Trophoblast cell (in vitro differentiated cells and primary cell): ENCODE results near the gene RAB4B.
A peak's percentile ranks its signal among the peaks of the same experiment; 100 is the strongest.

ENCODE experiments used
- DNase-seq, 2 donors: peaks; one replicate each; pipeline ENCODE4 v3.0.0-alpha.2; 2016
- H2AFZ ChIP-seq: 2 replicates; pipeline ENCODE4 v1.6.1; 2013; ENCODE audit warnings: low read length, moderate library complexity, mild to moderate bottlenecking; ENCODE audit not compliant: insufficient read depth, poor library complexity
- H2AK5ac ChIP-seq: 2 replicates; pipeline ENCODE4 v1.6.1; 2013; ENCODE audit warnings: mild to moderate bottlenecking, low read length
- H2BK120ac ChIP-seq: 2 replicates; pipeline ENCODE4 v1.6.1; 2013; ENCODE audit warnings: low read length, mild to moderate bottlenecking, moderate library complexity; ENCODE audit not compliant: insufficient read depth, poor library complexity
- H2BK12ac ChIP-seq: 2 replicates; pipeline ENCODE4 v1.6.1; 2013; ENCODE audit warnings: mild to moderate bottlenecking, low read length, moderate library complexity
- H2BK5ac ChIP-seq: 2 replicates; pipeline ENCODE4 v1.6.1; 2013; ENCODE audit warnings: low read length, low read depth, moderate library complexity, mild to moderate bottlenecking; ENCODE audit not compliant: poor library complexity
- H3K14ac ChIP-seq: 2 replicates; pipeline ENCODE4 v1.6.1; 2013; ENCODE audit warnings: mild to moderate bottlenecking, low read length
- H3K18ac ChIP-seq: 2 replicates; pipeline ENCODE4 v1.6.1; 2013; ENCODE audit warnings: mild to moderate bottlenecking, low read length
- H3K23ac ChIP-seq: 2 replicates; pipeline ENCODE4 v1.6.1; 2013; ENCODE audit warnings: low read length
- H3K27ac ChIP-seq: 2 replicates; pipeline ENCODE4 v1.5.1; 2013; ENCODE audit warnings: low read depth, mild to moderate bottlenecking, inconsistent platforms, low read length, moderate library complexity
- H3K27me3 ChIP-seq: 2 replicates; pipeline ENCODE4 v1.6.1; 2013; ENCODE audit warnings: inconsistent platforms, mild to moderate bottlenecking, low read length, moderate library complexity; ENCODE audit not compliant: insufficient read depth
- H3K36me3 ChIP-seq, 2 experiments: 1 replicate in 1 of 2; 2 replicates in 1 of 2; pipeline ENCODE4 v1.6.1; 2013; ENCODE audit warnings: low read length in 2 of 2, mild to moderate bottlenecking in 2 of 2, moderate library complexity in 1 of 2; ENCODE audit not compliant: insufficient read depth in 2 of 2, control insufficient read depth in 1 of 2
- H3K4ac ChIP-seq: 2 replicates; pipeline ENCODE4 v1.6.1; 2013; ENCODE audit warnings: low read depth, mild to moderate bottlenecking, low read length, moderate library complexity
- H3K4me1 ChIP-seq, 2 experiments: 1 replicate in 1 of 2; 2 replicates in 1 of 2; pipeline ENCODE4 v1.6.1; 2013; ENCODE audit warnings: low read length in 2 of 2, mild to moderate bottlenecking in 2 of 2, moderate library complexity in 1 of 2; ENCODE audit not compliant: insufficient read depth in 2 of 2, control insufficient read depth in 1 of 2
- H3K4me2 ChIP-seq: 2 replicates; pipeline ENCODE4 v1.6.1; 2013; ENCODE audit warnings: inconsistent platforms, mild to moderate bottlenecking, low read length, moderate library complexity
- H3K4me3 ChIP-seq: 2 replicates; pipeline ENCODE4 v1.5.1; 2013; ENCODE audit warnings: mild to moderate bottlenecking, low read depth, low read length, inconsistent platforms
- H3K79me1 ChIP-seq: one replicate; pipeline ENCODE4 v1.6.1; 2013; ENCODE audit warnings: low read length
- H3K79me2 ChIP-seq: 2 replicates; pipeline ENCODE4 v1.6.1; 2013; ENCODE audit warnings: low read length, mild to moderate bottlenecking; ENCODE audit not compliant: control insufficient read depth, insufficient read depth, poor library complexity
- H3K9ac ChIP-seq: 2 replicates; pipeline ENCODE4 v1.6.1; 2013; ENCODE audit warnings: mild to moderate bottlenecking, low read length
- H3K9me3 ChIP-seq: 2 replicates; pipeline ENCODE4 v1.6.1; 2013; ENCODE audit warnings: low read depth, mild to moderate bottlenecking, control low read depth, inconsistent platforms, low read length; ENCODE audit not compliant: insufficient read depth
- H4K12ac ChIP-seq: 2 replicates; pipeline ENCODE4 v1.6.1; 2013; ENCODE audit warnings: low read depth, mild to moderate bottlenecking, low read length, moderate library complexity
- H4K8ac ChIP-seq: 2 replicates; pipeline ENCODE4 v1.6.1; 2013; ENCODE audit warnings: low read depth, mild to moderate bottlenecking, low read length, moderate library complexity
- H4K91ac ChIP-seq: one replicate; pipeline ENCODE4 v1.6.1; 2013; ENCODE audit warnings: low read depth, mild to moderate bottlenecking, low read length, moderate library complexity
- WGBS: extraction: QIAGEN DNeasy Blood & Tissue Kit; methylation state at CpG from one replicate; pipeline ENCODE4 v1.1.7; 2013; ENCODE audit warnings: missing lambda C conversion rate; ENCODE audit not compliant: insufficient read length, insufficient coverage; ENCODE audit errors: extremely low coverage; 5-methylcytosine and 5-hydroxymethylcytosine counted together

The RAB4B gene

GRCh38 chr19:40807147-40808020, 29.3 kb downstream of the RAB4B start:
- WGBS: no CpG with 5 or more reads among the region's 18 CpGs
- Histone ChIP-seq H3K18ac (peak overlapping the region; percentile 12), H4K8ac (no peak overlapping the region), H3K9ac (no peak overlapping the region), H3K79me2 (peaks cover 18% of the 10 kb centered on the region), H2BK120ac (no peak overlapping the region), H4K12ac (no peak overlapping the region), H3K9me3 (peaks cover 4% of the 10 kb centered on the region), H2AFZ (no peak overlapping the region), H2BK5ac (no peak overlapping the region), H2BK12ac (no peak overlapping the region), H3K79me1 (peaks cover 3% of the 10 kb centered on the region), H2AK5ac (no peak overlapping the region), H3K4me3 (no peak overlapping the region), H3K36me3 (peaks cover 55 to 58% of the 10 kb centered on the region in 2 experiments), H3K14ac (no peak overlapping the region), H4K91ac (no peak overlapping the region), H3K27me3 (no peaks in the 10 kb centered on the region), H3K4me1 (peaks cover 35 to 44% of the 10 kb centered on the region in 2 experiments), H3K4ac (no peak overlapping the region), H3K23ac (no peak overlapping the region), H3K27ac (no peak overlapping the region), H3K4me2 (no peak overlapping the region)
- peak; percentile 75 to 76 for DNase-seq

DNA sequence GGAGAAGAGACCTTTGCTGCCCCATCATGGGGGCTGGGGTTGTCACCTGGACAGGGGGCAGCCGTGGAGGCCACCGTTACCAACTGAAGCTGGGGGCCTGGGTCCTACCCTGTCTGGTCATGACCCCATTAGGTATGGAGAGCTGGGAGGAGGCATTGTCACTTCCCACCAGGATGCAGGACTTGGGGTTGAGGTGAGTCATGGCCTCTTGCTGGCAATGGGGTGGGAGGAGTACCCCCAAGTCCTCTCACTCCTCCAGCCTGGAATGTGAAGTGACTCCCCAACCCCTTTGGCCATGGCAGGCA, 29.9 kb downstream of the RAB4B start:
- no peak overlapping the region for H2AK5ac ChIP-seq
- no peak overlapping the region for H3K4ac ChIP-seq
- H3K79me1 ChIP-seq: peaks cover 3% of the 10 kb centered on the region
- H3K14ac ChIP-seq: no peak overlapping the region
- H3K18ac ChIP-seq: peak overlapping the region; percentile 12
- no CpG with 5 or more reads among the region's 2 CpGs for WGBS
- H3K9me3 ChIP-seq: peaks cover 2% of the 10 kb centered on the region
- DNase-seq: no peak
- H4K91ac ChIP-seq: no peak overlapping the region
- H3K4me1 ChIP-seq: peaks cover 30 to 38% of the 10 kb centered on the region in 2 experiments
- no peak overlapping the region for H2BK120ac ChIP-seq
- H2BK5ac ChIP-seq: no peak overlapping the region
- no peak overlapping the region for H3K23ac ChIP-seq
- H3K9ac ChIP-seq: no peak overlapping the region
- H3K4me3 ChIP-seq: no peak overlapping the region
- no peak overlapping the region for H2AFZ ChIP-seq
- no peak overlapping the region for H4K12ac ChIP-seq
- H3K36me3 ChIP-seq: peaks cover 49 to 52% of the 10 kb centered on the region in 2 experiments
- no peak overlapping the region for H2BK12ac ChIP-seq
- no peak overlapping the region for H4K8ac ChIP-seq
- H3K79me2 ChIP-seq: peaks cover 13% of the 10 kb centered on the region
- no peak overlapping the region for H3K27ac ChIP-seq
- no peaks in the 10 kb centered on the region for H3K27me3 ChIP-seq
- H3K4me2 ChIP-seq: no peak overlapping the region

DNA sequence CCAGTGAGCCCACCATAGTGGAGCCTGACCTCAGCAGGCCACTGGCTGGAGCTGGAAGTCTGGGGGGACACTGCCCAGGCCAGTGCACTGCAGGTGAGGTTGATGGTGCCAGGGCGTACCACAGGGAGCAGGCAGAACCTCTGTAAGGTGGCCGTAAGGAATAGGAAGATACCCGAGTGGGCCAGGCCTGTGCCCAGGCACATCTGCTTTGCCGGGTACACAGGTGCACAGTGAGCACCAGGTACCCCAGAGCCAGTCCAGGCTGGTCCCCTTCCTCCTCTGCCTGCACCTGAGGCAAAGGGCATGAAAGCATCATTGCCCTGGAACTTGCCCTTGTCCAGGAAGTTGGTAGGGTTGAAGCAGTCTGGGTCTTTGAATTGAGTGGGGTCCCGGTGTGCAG, 30.4 kb downstream of the RAB4B start:
- Histone ChIP-seq H2BK12ac (no peak overlapping the region), H2AK5ac (no peak overlapping the region), H2AFZ (no peak overlapping the region), H3K14ac (no peak overlapping the region), H3K23ac (no peak overlapping the region), H3K79me2 (peaks cover 10% of the 10 kb centered on the region), H3K27me3 (no peaks in the 10 kb centered on the region), H3K9me3 (peaks cover 2% of the 10 kb centered on the region), H2BK120ac (no peak overlapping the region), H3K18ac (no peak overlapping the region), H3K4me2 (no peak overlapping the region), H4K8ac (no peak overlapping the region), H4K91ac (no peak overlapping the region), H3K79me1 (peaks cover 3% of the 10 kb centered on the region), H3K9ac (no peak overlapping the region), H3K4me1 (peaks cover 26 to 33% of the 10 kb centered on the region in 2 experiments), H3K27ac (no peak overlapping the region), H3K4me3 (no peak overlapping the region), H2BK5ac (no peak overlapping the region), H4K12ac (no peak overlapping the region), H3K36me3 (peaks cover 44 to 47% of the 10 kb centered on the region in 2 experiments), H3K4ac (no peak overlapping the region)
- no CpG with 5 or more reads among the region's 5 CpGs for WGBS
- DNase-seq: no peak

DNA sequence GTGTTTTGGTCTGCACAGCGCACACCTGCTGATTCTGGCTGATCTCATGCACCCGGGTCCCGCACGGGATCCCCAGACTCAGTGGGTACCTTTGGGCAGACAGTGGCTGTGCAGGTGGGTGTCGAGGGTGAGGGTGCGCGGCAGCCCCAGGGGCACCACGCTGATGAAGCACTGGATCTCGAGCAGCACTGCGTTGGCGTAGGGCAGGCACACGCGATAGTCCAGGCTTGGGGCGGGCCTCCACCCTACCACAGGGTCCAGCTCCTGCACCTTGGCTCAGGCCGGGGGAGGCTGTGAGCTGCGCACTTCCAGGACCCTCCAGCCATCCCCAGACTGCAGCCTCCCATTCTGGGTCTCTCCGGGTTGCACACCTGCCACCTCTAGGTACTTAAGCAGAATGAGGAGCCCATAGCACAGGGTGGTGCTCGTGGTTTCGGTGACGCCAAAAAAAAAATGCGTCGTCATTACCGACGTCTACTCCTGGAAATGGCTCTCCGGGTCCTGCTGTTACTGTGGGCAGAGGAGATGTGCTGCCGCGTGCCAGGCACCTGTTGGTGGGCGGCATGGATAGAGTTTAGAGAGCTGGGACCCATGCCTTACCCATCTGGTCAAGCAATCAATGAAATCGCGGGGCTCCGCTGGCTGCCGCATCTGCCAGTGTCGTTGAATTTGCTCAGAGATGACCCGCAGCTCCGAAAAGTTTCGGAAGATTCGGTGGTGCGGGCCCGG, 31.5 kb downstream of the RAB4B start:
- Histone ChIP-seq H4K12ac (no peak overlapping the region), H3K23ac (no peak overlapping the region), H3K36me3 (peaks cover 34 to 37% of the 10 kb centered on the region in 2 experiments), H3K9me3 (peaks cover 2% of the 10 kb centered on the region), H3K4ac (no peak overlapping the region), H3K79me1 (peaks cover 3% of the 10 kb centered on the region), H2BK120ac (no peak overlapping the region), H2BK5ac (no peak overlapping the region), H2AK5ac (no peak overlapping the region), H3K27ac (no peak overlapping the region), H3K4me3 (no peak overlapping the region), H3K4me2 (no peak overlapping the region), H3K9ac (no peak overlapping the region), H3K79me2 (peaks cover 2% of the 10 kb centered on the region), H4K8ac (no peak overlapping the region), H3K14ac (no peak overlapping the region), H2BK12ac (no peak overlapping the region), H2AFZ (no peak overlapping the region), H3K27me3 (no peaks in the 10 kb centered on the region), H4K91ac (no peak overlapping the region), H3K18ac (no peak overlapping the region), H3K4me1 (peaks cover 22 to 30% of the 10 kb centered on the region in 2 experiments)
- WGBS: no CpG with 5 or more reads among the region's 39 CpGs
- no peak for DNase-seq
